ENCODE data around the gene DMRTB1.

DMRTB1 gene

GRCh38 chr1:53438427-53439336, 20.5 kb upstream of the DMRTB1 start:
- DNase-seq = no peak

GRCh38 chr1:53439337-53440207, 19.6 kb upstream of the DMRTB1 start:
- no peak for DNase-seq

GRCh38 chr1:53440633-53441032, 18.6 kb upstream of the DMRTB1 start:
- DNase-seq = no peak

- no peak for DNase-seq
Measured at GRCh38 chr1:53442299-53442698, 16.9 kb upstream of the DMRTB1 start.

GRCh38 chr1:53446051-53446450, 13.1 kb upstream of the DMRTB1 start:
- DNase-seq = no peak

- no peak for DNase-seq
Measured at GRCh38 chr1:53447413-53447812, 11.8 kb upstream of the DMRTB1 start.

GRCh38 chr1:53448241-53448841, 10.9 kb upstream of the DMRTB1 start:
- no peak for DNase-seq

- DNase-seq = no peak
Measured at GRCh38 chr1:53449021-53449420, 10.2 kb upstream of the DMRTB1 start.

GRCh38 chr1:53449693-53450092, 9.5 kb upstream of the DMRTB1 start:
- no peak for DNase-seq

GRCh38 chr1:53450225-53450624, 9.0 kb upstream of the DMRTB1 start:
- no peak for DNase-seq

- no peak for DNase-seq
Measured at GRCh38 chr1:53454019-53454418, 5.2 kb upstream of the DMRTB1 start.

GRCh38 chr1:53455364-53455991, 3.7 kb upstream of the DMRTB1 start:
- no peak for DNase-seq

GRCh38 chr1:53458634-53459033, 565 bp upstream of the DMRTB1 start:
- DNase-seq = no peak

GRCh38 chr1:53460211-53460634, 1.0 kb downstream of the DMRTB1 start:
- DNase-seq = no peak

- DNase-seq = no peak
Measured at GRCh38 chr1:53460666-53461322, 1.6 kb downstream of the DMRTB1 start.

- no peak for DNase-seq
Measured at GRCh38 chr1:53461323-53462044, 2.3 kb downstream of the DMRTB1 start.

- DNase-seq = no peak
Measured at GRCh38 chr1:53462193-53462592, 3.0 kb downstream of the DMRTB1 start.

GRCh38 chr1:53462769-53463501, 3.7 kb downstream of the DMRTB1 start:
- DNase-seq = no peak

- no peak for DNase-seq
Measured at GRCh38 chr1:53463961-53464899, 5.0 kb downstream of the DMRTB1 start.
